Keratinocyte (primary cell): ENCODE results near the gene PAH. TPM values are rescaled to one million over a fixed set of nuclear protein-coding genes. Genes with fewer than 3 reads are reported as not detected.

Experiments used
- DNase-seq: peaks from one replicate; pipeline ENCODE4 v3.0.0-alpha.2; 2011; ENCODE audit warnings: low read depth, missing footprints, low spot score
- FAIRE-seq: peaks from 2 replicates; lab custom pipeline; 2011; peaks lifted over from hg19 to GRCh38; lab: Jason Lieb, UNC
- H2AFZ ChIP-seq: 2 replicates; pipeline ENCODE4 v1.6.0; 2012; ENCODE audit warnings: low read length, control low read depth, inconsistent platforms; ENCODE audit not compliant: control insufficient read depth
- H3K27ac ChIP-seq: 2 replicates; pipeline ENCODE4 v1.5.1; 2011; ENCODE audit warnings: low read length; ENCODE audit not compliant: control insufficient read depth, insufficient read depth
- H3K27me3 ChIP-seq: 3 replicates; pipeline ENCODE4 v1.6.0; 2011; ENCODE audit warnings: low read length; ENCODE audit not compliant: control insufficient read depth, insufficient read depth; ENCODE audit errors: extremely low read depth
- H3K36me3 ChIP-seq, 2 experiments: 2 replicates in 1 of 2; 3 replicates in 1 of 2; pipeline ENCODE4 v1.5.1; 2011; ENCODE audit warnings: low read length in 2 of 2, mild to moderate bottlenecking in 1 of 2; ENCODE audit not compliant: control insufficient read depth in 2 of 2, insufficient read depth in 2 of 2; ENCODE audit errors: extremely low read depth in 1 of 2
- H3K4me1 ChIP-seq: 3 replicates; pipeline ENCODE4 v1.5.1; 2011; ENCODE audit warnings: low read length; ENCODE audit not compliant: control insufficient read depth, insufficient read depth; ENCODE audit errors: extremely low read depth
- H3K4me2 ChIP-seq: 3 replicates; pipeline ENCODE4 v1.6.0; 2011; ENCODE audit warnings: low read depth, low read length; ENCODE audit not compliant: control insufficient read depth, insufficient read depth; ENCODE audit errors: extremely low read depth
- H3K4me3 ChIP-seq, 3 experiments: fragments of 200-600 bp in 1 of 3; sonication (generic) in 1 of 3; 2 replicates in 2 of 3; 3 replicates in 1 of 3; pipeline ENCODE4 v1.5.1; 2011 to 2016; ENCODE audit warnings: low read length in 3 of 3, mild to moderate bottlenecking in 3 of 3, control low read depth in 2 of 3, inconsistent platforms in 1 of 3, low read depth in 1 of 3, mixed read lengths in 1 of 3, mixed run types in 1 of 3, moderate library complexity in 1 of 3; ENCODE audit not compliant: control insufficient read depth in 2 of 3, insufficient read depth in 2 of 3; ENCODE audit errors: extremely low read depth in 1 of 3
- H3K79me2 ChIP-seq: 2 replicates; pipeline ENCODE4 v1.6.0; 2012; ENCODE audit warnings: low read length; ENCODE audit not compliant: control insufficient read depth, insufficient read depth
- H3K9ac ChIP-seq: 3 replicates; pipeline ENCODE4 v1.6.0; 2011; ENCODE audit warnings: low read length; ENCODE audit not compliant: control insufficient read depth, insufficient read depth; ENCODE audit errors: extremely low read depth
- H3K9me1 ChIP-seq: 3 replicates; pipeline ENCODE4 v1.6.0; 2011; ENCODE audit warnings: low read length; ENCODE audit not compliant: control insufficient read depth, insufficient read depth; ENCODE audit errors: extremely low read depth
- H3K9me3 ChIP-seq: 2 replicates; pipeline ENCODE4 v1.5.1; 2012; ENCODE audit warnings: low read depth, low read length; ENCODE audit not compliant: control insufficient read depth
- H4K20me1 ChIP-seq: 3 replicates; pipeline ENCODE4 v1.6.0; 2011; ENCODE audit warnings: low read length; ENCODE audit not compliant: control insufficient read depth, insufficient read depth; ENCODE audit errors: extremely low read depth
- CTCF ChIP-seq, 3 experiments: IDR thresholded peaks in 1 of 3; conservative IDR thresholded peaks in 1 of 3; optimal IDR thresholded peaks in 1 of 3; 2 replicates in 2 of 3; 3 replicates in 1 of 3; pipeline versions ENCODE3 to v1.5.1; 2011; ENCODE audit warnings: low read length in 3 of 3, mild to moderate bottlenecking in 3 of 3, moderate library complexity in 2 of 3, control low read depth in 1 of 3, inconsistent platforms in 1 of 3; ENCODE audit not compliant: insufficient read depth in 2 of 3; ENCODE audit errors: extremely low read depth in 1 of 3
- EZH2 ChIP-seq: IDR thresholded peaks from one replicate; pipeline ENCODE4 v1.6.1; 2012; ENCODE audit warnings: inconsistent platforms, mild to moderate bottlenecking, low read length, moderate library complexity
- dilution Hi-C: fragments of 300-500 bp; cut with MboI; formaldehyde crosslinking; loops from one replicate; pipeline ENCODE4 v1.7.0; 2020; ENCODE audit warnings: low sequenced_read_pairs; ENCODE audit not compliant: extremely low pct_ligation_motif_present
- polyA plus RNA-seq, 5 experiments: library from polyadenylated mRNA; depleted of rRNA in 3 of 5; stranded (reverse) in 3 of 5; stranded (forward) in 1 of 5; unstranded in 1 of 5; fragments of >200 nt; gene quantifications; 1 replicate in 1 of 5; 2 replicates in 3 of 5; 3 replicates in 1 of 5; pipeline versions ENCODE4 v1.2.1 to v1.2.3, GENCODE V29; 2011 to 2012; ENCODE audit warnings: missing spikeins in 2 of 5, low read depth in 1 of 5, low replicate concordance in 1 of 5

PAH gene
- polyA plus RNA-seq, 1 donor (not counting 4 experiments of a cell fraction or from before 2014, with no cell fraction given): not detected

DNA sequence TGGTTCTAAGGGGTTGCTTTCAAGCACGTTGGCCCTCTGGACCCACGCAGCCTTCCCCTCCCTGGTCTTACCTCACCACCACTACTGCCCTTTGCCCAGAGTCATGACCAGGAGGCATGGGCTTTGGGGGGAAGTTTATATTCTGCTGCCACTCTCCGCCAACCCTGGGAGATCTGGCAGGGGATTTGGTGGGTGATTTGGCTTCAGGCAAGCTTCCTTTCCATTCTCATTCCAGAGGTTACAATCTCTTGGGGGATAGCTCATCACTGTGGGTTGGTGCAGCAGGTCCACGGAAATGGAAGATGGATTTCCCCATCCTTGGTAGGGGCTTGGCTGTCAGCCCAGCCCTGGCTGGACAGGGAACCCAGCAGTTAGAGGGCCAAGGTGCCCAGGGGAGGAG lies 6.3 kb downstream of the PAH start:
- H3K9me1 ChIP-seq: no peaks in the 10 kb centered on the region
- H3K27me3 ChIP-seq: no peaks in the 10 kb centered on the region
- no peak overlapping the region for H2AFZ ChIP-seq
- H3K9ac ChIP-seq: no peak overlapping the region
- H3K9me3 ChIP-seq: no peaks in the 10 kb centered on the region
- H3K4me3 ChIP-seq: no peak overlapping the region
- H3K79me2 ChIP-seq: no peaks in the 10 kb centered on the region
- FAIRE-seq (no peak), DNase-seq (no peak)
- H4K20me1 ChIP-seq: no peaks in the 10 kb centered on the region
- no peak for TF ChIP-seq EZH2
- TF ChIP-seq CTCF (optimal IDR thresholded peaks at IDR 0.05 in 1 of 3, IDR thresholded peaks at IDR 0.05 in 1 of 3, conservative IDR thresholded peaks at IDR 0.05 in 1 of 3; ENCODE audit: extremely low read depth in 1 of 3, insufficient read depth in 2 of 3, low read length in 3 of 3): no peak
- no peak overlapping the region for H3K27ac ChIP-seq
- H3K4me2 ChIP-seq: no peak overlapping the region
- no peaks in the 10 kb centered on the region for H3K4me1 ChIP-seq
- no peaks in the 10 kb centered on the region for H3K36me3 ChIP-seq
- dilution Hi-C loops: no loop called here

- H2AFZ ChIP-seq: no peak overlapping the region
- H3K9ac ChIP-seq: no peak overlapping the region
- dilution Hi-C loops: no loop called here
- no peak overlapping the region for H3K4me2 ChIP-seq
- no peaks in the 10 kb centered on the region for H4K20me1 ChIP-seq
- DNase-seq: no peak
- TF ChIP-seq CTCF (optimal IDR thresholded peaks at IDR 0.05 in 1 of 3, IDR thresholded peaks at IDR 0.05 in 1 of 3, conservative IDR thresholded peaks at IDR 0.05 in 1 of 3; ENCODE audit: extremely low read depth in 1 of 3, insufficient read depth in 2 of 3, low read length in 3 of 3) (no peak), EZH2 (no peak)
- H3K9me3 ChIP-seq: no peaks in the 10 kb centered on the region
- no peaks in the 10 kb centered on the region for H3K36me3 ChIP-seq
- no peaks in the 10 kb centered on the region for H3K27me3 ChIP-seq
- H3K27ac ChIP-seq: no peak overlapping the region
- FAIRE-seq: no peak
- H3K9me1 ChIP-seq: no peaks in the 10 kb centered on the region
- no peak overlapping the region for H3K4me3 ChIP-seq
- H3K79me2 ChIP-seq: no peaks in the 10 kb centered on the region
- no peaks in the 10 kb centered on the region for H3K4me1 ChIP-seq
These were observed 6.9 kb downstream of the PAH start for GRCh38 chr12:102910137-102910536.
